OCI-LY7 (cell line): ENCODE data around the gene NUDT8. TPM values are rescaled to one million over a fixed set of nuclear protein-coding genes. Genes with fewer than 3 reads are reported as not detected.

ENCODE experiments used
- Bru-seq: library from RNA; stranded (reverse); fragments of 400-500 nt; gene quantifications from one replicate; lab custom pipeline; 2021; lab: Mats Ljungman, UMichigan
- BruChase-seq, 2 experiments: library from RNA; stranded (reverse); fragments of 400-500 nt; gene quantifications; one replicate each; lab custom pipeline; 2021; lab: Mats Ljungman, UMichigan
- BruUV-seq: library from RNA; stranded (reverse); fragments of 400-500 nt; replicated peaks from 2 replicates; lab custom pipeline; 2021; lab: Mats Ljungman, UMichigan
- CTCF ChIA-PET: fragments of 300-600 bp; sonication (Branson Sonifier 250); formaldehyde crosslinking; loops from one replicate; lab custom pipeline; 2022; ENCODE audit warnings: antibody characterized with exemption; ENCODE audit not compliant: unreplicated experiment; lab: Charles Lee
- POLR2A ChIA-PET: fragments of 300-600 bp; sonication (Branson Sonifier 250); formaldehyde crosslinking; loops from one replicate; lab custom pipeline; 2022; ENCODE audit warnings: antibody characterized with exemption; lab: Charles Lee
- DNase-seq: peaks from one replicate; pipeline ENCODE4 v3.0.0-alpha.2; 2015; ENCODE audit warnings: low spot score
- H2AFZ ChIP-seq: fragments of 200-600 bp; sonication (generic), shearing (Covaris generic); 2 replicates; pipeline ENCODE4 v1.6.1; 2014; ENCODE audit warnings: mild to moderate bottlenecking, antibody characterized with exemption, low read length, moderate library complexity
- H3K27ac ChIP-seq: fragments of 200-600 bp; sonication (generic); 2 replicates; pipeline ENCODE4 v1.5.1; 2014; ENCODE audit warnings: mixed run types, low read depth, mild to moderate bottlenecking, moderate library complexity, low read length, inconsistent platforms; ENCODE audit not compliant: poor library complexity, severe bottlenecking
- H3K36me3 ChIP-seq: fragments of 200-600 bp; sonication (generic); 2 replicates; pipeline ENCODE4 v1.6.1; 2014; ENCODE audit warnings: mild to moderate bottlenecking, antibody characterized with exemption, low read length, moderate library complexity, mixed read lengths; ENCODE audit not compliant: insufficient read depth
- H3K4me1 ChIP-seq: fragments of 200-600 bp; sonication (generic); 2 replicates; pipeline ENCODE4 v1.5.1; 2014; ENCODE audit warnings: mild to moderate bottlenecking, low read length; ENCODE audit not compliant: insufficient read depth, poor library complexity, severe bottlenecking
- H3K4me2 ChIP-seq: fragments of 200-600 bp; sonication (generic); 2 replicates; pipeline ENCODE4 v1.6.1; 2014; ENCODE audit warnings: mild to moderate bottlenecking, low read length
- H3K4me3 ChIP-seq: fragments of 200-600 bp; sonication (generic); 2 replicates; pipeline ENCODE4 v1.5.1; 2014; ENCODE audit warnings: mild to moderate bottlenecking, low read depth, low read length; ENCODE audit not compliant: poor library complexity, severe bottlenecking
- H3K79me2 ChIP-seq: fragments of 200-600 bp; sonication (generic); 2 replicates; pipeline ENCODE4 v1.6.1; 2016; ENCODE audit warnings: low read depth, mild to moderate bottlenecking, low read length, moderate library complexity, mixed read lengths; ENCODE audit not compliant: insufficient read depth
- H3K9me2 ChIP-seq: fragments of 200-600 bp; sonication (generic); 2 replicates; pipeline ENCODE4 v1.6.1; 2016; ENCODE audit warnings: mild to moderate bottlenecking, low read length, mixed read lengths; ENCODE audit not compliant: insufficient read depth
- H3K9me3 ChIP-seq: fragments of 200-600 bp; sonication (generic); 2 replicates; pipeline ENCODE4 v1.6.1; 2014; ENCODE audit warnings: mild to moderate bottlenecking, mixed run types, low read length, mixed read lengths
- H4K20me1 ChIP-seq: fragments of 200-600 bp; sonication (generic); 2 replicates; pipeline ENCODE4 v1.6.1; 2014; ENCODE audit warnings: mild to moderate bottlenecking, antibody characterized with exemption, low read length, moderate library complexity, mixed read lengths; ENCODE audit not compliant: insufficient read depth
- CTCF ChIP-seq: fragments of 200-600 bp; sonication (generic); conservative IDR thresholded peaks from 2 replicates; pipeline ENCODE4 v1.5.1; 2014; ENCODE audit warnings: mild to moderate bottlenecking, antibody characterized with exemption, low read length, moderate library complexity, mixed read lengths
- EZH2phosphoT487 ChIP-seq: fragments of 200-600 bp; sonication (generic); IDR thresholded peaks from 2 replicates; pipeline ENCODE4 v1.6.1; 2018; ENCODE audit warnings: low read depth, borderline replicate concordance, mild to moderate bottlenecking, mixed run types, antibody characterized with exemption, low read length, moderate library complexity, mixed read lengths
- intact Hi-C: fragments of 100-400 bp; cut with micrococcal nuclease; formaldehyde crosslinking; loops from one replicate; pipeline ENCODE4 v1.10.0; 2022; ENCODE audit not compliant: unreplicated experiment
- long read RNA-seq: library from polyadenylated mRNA; stranded (forward); transcript quantifications from one replicate; pipeline ENCODE4 v2.0.0, GENCODE V29; 2022
- total RNA-seq, 2 experiments: library from RNA; depleted of rRNA in 1 of 2; stranded (reverse); fragments of >200 nt in 1 of 2; shearing (Covaris generic) in 1 of 2; gene quantifications; 2 replicates each; pipeline ENCODE4 v1.2.3, GENCODE V29; 2014 to 2022

The NUDT8 gene
- total RNA-seq (2014; rRNA removed; shearing (Covaris generic)) (14.4 and 20.4 TPM in 2 replicates), total RNA-seq (2022) (31.7 and 35.4 TPM in 2 replicates), Bru-seq, nascent RNA (percentile 49 among the genes with signal in this experiment), BruChase-seq, experiment 1, labeled RNA remaining after a 6-hour chase (percentile 52 among the genes with signal in this experiment), BruChase-seq, experiment 2, labeled RNA remaining after a 2-hour chase (percentile 50 among the genes with signal in this experiment)
- long read RNA-seq, transcript NUDT8-202 (4 exons, 728 nt): major isoform, 23 of 35 reads
- long read RNA-seq, transcript NUDT8-201 (3 exons, 809 nt): minor isoform, 5 of 35 reads
- long read RNA-seq, transcript NUDT8-203 (2 exons, 1,465 nt): minor isoform, 5 of 35 reads
- long read RNA-seq, partial matches to known transcripts: 1 of 35 reads
- long read RNA-seq, other reads (novel, unspliced or antisense): 1 of 35 reads

GRCh38 chr11:67629386-67630227 lies at the start of gene NUDT8:
Gene NUDT8 (minus strand): TSS chr11:67629937. CDS start chr11:67629911, 26 bp downstream.
- Histone ChIP-seq H3K4me1 (peaks cover 23% of the 10 kb centered on the region), H3K9me3 (no peaks in the 10 kb centered on the region), H3K79me2 (no peaks in the 10 kb centered on the region), H2AFZ (peak within 1 kb of the TSS; percentile 68; the same call in 1 of the 2 replicates), H3K4me3 (peak within 1 kb of the TSS; percentile 77), H3K9me2 (no peaks in the 10 kb centered on the region), H3K36me3 (no peaks in the 10 kb centered on the region), H3K4me2 (peak within 1 kb of the TSS; percentile 97), H3K27ac (peak within 1 kb of the TSS; percentile 87), H4K20me1 (no peaks in the 10 kb centered on the region)
- no TSS peak for BruUV-seq
- intact Hi-C loops: loop anchor here (1.0 to 5.0 kb wide), 4 partner anchors 16 to 163 kb away; partner anchors contain the start of gene GSTP1
- DNase-seq: peak; percentile 96
- ChIA-PET CTCF (interaction anchor here (0.6 to 1.9 kb wide), 5 partner anchors 10 to 19 kb away, joined by 3 to 6 read pairs (median 5); partner anchors contain the start of gene TBX10), POLR2A (interaction anchor here (0.5 to 2.1 kb wide), 5 partner anchors 16 to 47 kb away, joined by 3 to 10 read pairs (median 5); partner anchors contain the start of gene GSTP1)
- TF ChIP-seq CTCF: peak; percentile 67
- no peak for TF ChIP-seq EZH2phosphoT487

GRCh38 chr11:67675058-67675747 lies 45.5 kb upstream of the NUDT8 start:
- CTCF ChIA-PET: no interaction called here
- Histone ChIP-seq H3K4me3 (no peak overlapping the region), H4K20me1 (no peaks in the 10 kb centered on the region), H3K27ac (no peak overlapping the region), H3K9me2 (no peaks in the 10 kb centered on the region), H3K4me2 (no peak overlapping the region), H3K36me3 (no peaks in the 10 kb centered on the region), H3K9me3 (0 out of 2 replicates have a peak, but pooled peaks cover under 1% of the 10 kb centered on the region), H3K4me1 (peaks cover 3% of the 10 kb centered on the region), H3K79me2 (no peaks in the 10 kb centered on the region), H2AFZ (no peak overlapping the region)
- TF ChIP-seq CTCF (no peak), EZH2phosphoT487 (no peak)
- DNase-seq: no peak
- intact Hi-C loops: no loop called here
- no TSS peak for BruUV-seq
- POLR2A ChIA-PET: interaction anchor here (0.6 to 0.7 kb wide), 2 partner anchors 215 to 592 kb away, joined by 3 read pairs; no protein-coding TSS in a partner anchor
